Cardiac septum (tissue), 1 donor: ENCODE data around the gene PAQR5. TPM values are rescaled to one million over a fixed set of nuclear protein-coding genes. Genes with fewer than 3 reads are reported as not detected.
"Not testable (repeated sequence)": the region's sequence is repeated elsewhere in the genome, so short reads cannot be mapped to it uniquely, and the experiment has no call there.

Experiments
- DNase-seq: peaks from one replicate; pipeline ENCODE4 v3.0.0-alpha.2; 2020; ENCODE audit warnings: low spot score
- intact Hi-C: fragments of 100-400 bp; cut with DNase I; formaldehyde crosslinking; loops from one replicate; pipeline ENCODE4 v1.14.0; 2022
- total RNA-seq: library from RNA; stranded (reverse); fragmentation: NEBNext Ultra II Directional; extraction: Animal tissue kit (Norgen Biotek cat#: 25700); gene quantifications from one replicate; pipeline ENCODE4 v1.2.1, GENCODE V29; 2021
- donor health status: DM: no; HTN: no; CAD: no.

PAQR5 gene
- total RNA-seq, 1 donor from 2014 or later: 0.16 TPM

DNA sequence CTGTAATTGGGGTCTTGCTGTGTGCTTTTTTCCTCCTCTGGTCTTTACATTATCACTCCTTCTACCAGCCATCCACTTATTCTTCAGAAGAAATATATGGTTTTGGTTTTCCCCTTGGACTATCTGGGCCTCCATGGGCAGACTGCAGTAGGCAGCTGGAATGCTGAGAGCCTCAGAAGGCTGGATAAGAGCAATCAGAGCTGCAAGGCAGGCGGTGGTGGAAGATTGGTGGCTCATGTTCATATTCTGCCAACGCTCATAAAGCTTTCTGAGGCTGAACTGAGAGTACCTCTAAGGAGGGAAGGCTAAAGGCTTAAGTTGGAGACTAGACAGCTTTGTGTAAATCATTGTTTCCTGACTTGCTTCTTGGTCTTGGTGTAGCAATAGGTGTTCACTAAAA is 148.2 kb downstream of the PAQR5 start:
- intact Hi-C loops: no loop called here
- no peak for DNase-seq

DNA sequence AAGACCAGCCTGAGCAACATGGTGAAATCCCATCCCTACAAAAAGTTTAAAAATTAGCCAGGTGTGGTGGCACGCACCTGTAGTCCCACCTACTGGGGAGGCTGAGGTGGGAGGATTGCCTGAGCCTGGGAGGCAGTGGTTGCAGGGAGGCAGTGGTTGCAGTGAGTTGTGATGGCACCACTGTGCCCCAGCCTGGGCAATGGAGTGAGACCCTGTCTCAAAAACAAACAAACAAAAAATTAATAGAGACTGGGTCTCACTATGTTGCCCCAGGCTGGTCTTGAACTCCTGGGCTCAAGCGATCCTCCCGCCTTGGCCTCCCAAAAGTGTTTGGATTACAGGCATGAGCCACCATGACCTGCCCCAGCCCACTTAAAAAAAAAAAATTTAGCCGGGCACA is 151.5 kb downstream of the PAQR5 start:
- DNase-seq, intact Hi-C loops: not testable (repeated sequence)

DNA sequence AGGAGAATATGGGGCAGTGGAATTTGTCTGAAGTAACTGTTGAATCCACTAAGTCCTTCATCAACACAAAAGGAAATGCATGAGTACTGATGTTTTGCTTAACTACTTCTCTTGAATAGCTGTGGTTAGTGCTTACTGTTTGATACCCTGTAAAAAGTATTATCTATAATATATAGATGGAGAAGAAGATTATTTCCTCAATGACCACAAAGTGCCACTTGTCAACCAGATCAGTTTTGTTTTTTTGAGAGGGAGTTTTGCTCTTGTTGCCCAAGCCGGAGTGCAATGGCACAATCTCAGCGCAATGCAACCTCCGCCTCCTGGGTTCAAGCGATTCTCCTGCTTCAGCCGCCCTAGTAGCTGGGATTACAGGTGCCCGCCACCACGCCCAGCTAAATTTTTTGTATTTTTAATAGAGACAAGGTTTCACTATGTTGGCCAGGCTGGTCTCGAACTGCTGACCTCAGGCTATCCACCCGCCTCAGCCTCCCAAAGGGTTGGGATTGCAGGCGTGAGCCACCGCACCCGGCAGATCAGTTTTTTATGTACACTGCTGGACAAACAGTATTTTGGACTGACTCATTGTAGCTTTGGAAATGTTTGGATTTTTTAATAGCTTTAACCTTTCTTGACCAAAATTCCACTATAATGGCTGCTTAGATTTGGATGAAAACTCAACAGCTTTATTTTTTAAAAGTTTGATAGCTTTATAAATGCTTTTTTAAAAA is 152.4 kb downstream of the PAQR5 start:
- intact Hi-C loops: no loop called here
- no peak for DNase-seq

GRCh38 chr15:69451951-69452691 is 153.4 kb downstream of the PAQR5 start:
- intact Hi-C loops: no loop called here

GRCh38 chr15:69452692-69453521 is 154.2 kb downstream of the PAQR5 start, which contains the start of gene RPLP1:
TSS of gene RPLP1 (plus strand) at chr15:69452818. CDS start at chr15:69452949, 131 bp downstream.
- intact Hi-C loops: no loop called here

More at GRCh38 chr15:69451951-69452691, 153.4 kb downstream of the PAQR5 start:
- peak; percentile 81 for DNase-seq

GRCh38 chr15:69454953-69455352 is 156.2 kb downstream of the PAQR5 start:
- intact Hi-C loops: no loop called here
- DNase-seq: no peak

More at GRCh38 chr15:69452692-69453521, 154.2 kb downstream of the PAQR5 start, which contains the start of gene RPLP1:
- DNase-seq: peak; percentile 98

DNA sequence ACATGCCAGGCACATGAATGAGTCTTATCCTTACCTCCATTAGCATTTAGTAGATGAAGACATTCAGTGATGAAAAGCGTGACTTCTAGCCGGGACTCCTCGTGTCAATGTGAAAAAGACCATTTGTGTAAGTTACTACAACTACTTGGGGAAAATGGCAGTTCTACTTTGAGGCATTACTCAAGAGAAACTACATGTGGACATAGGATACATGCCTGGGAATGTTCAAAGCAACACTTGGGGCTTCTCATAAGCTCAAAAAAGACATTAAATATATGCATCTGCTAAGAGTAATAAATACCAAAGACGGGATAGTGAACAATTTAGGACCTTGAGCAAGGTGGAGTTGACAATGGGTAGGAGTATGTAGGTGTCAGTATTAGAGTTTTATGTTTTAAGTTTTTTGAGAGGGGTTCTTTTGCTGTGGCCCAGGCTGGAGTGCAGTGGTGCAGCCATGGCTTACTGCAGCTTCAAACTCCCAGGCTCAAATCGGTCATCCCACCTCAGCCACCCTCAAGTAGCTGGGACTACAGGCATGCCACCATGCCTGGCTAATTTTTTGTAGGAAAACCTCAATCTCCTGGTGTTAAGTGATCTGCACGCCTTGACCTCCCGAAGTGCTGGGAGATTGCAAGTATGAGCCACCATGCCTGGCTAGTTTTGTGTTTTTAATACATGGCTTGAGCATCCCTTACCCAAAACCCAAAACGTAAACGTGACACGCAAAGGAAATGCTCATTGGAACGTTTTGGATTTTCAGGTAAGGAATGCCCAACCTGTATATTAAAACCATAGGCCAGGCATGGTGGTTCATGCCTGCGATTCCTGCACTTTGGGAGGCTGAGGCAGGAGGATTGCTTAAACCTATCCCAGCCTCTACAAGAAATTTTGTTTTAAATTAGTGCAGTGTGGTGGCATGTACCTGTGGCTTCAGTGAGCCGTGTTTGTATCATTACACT is 157.8 kb downstream of the PAQR5 start:
- intact Hi-C loops: no loop called here
- no peak for DNase-seq

Other genes with a start within 250 kb of the PAQR5 start
- gene GLCE, start 138.3 kb upstream of the PAQR5 start, total RNA-seq: 6.2 TPM
- gene KIF23, start 115.4 kb downstream of the PAQR5 start, total RNA-seq: 1.3 TPM
- gene RPLP1, start 153.9 kb downstream of the PAQR5 start, total RNA-seq: 1,178 TPM